SK-N-SH (cell line): ENCODE data around the gene FAM117B. TPM values are rescaled to one million over a fixed set of nuclear protein-coding genes. Genes with fewer than 3 reads are reported as not detected.

Source experiments
- CTCF ChIA-PET: fragments of 300-600, 350-600 bp; formaldehyde crosslinking; extraction: SDS; loops from one replicate; lab custom pipeline; 2021; lab: Yijun Ruan, JAX
- POLR2A ChIA-PET: fragments of 350-600 bp; sonication (Branson Sonifier 250); formaldehyde crosslinking; extraction: SDS; loops from one replicate; lab custom pipeline; 2020; ENCODE audit warnings: antibody characterized with exemption, inconsistent platforms; lab: Yijun Ruan, JAX
- DNase-seq: peaks from one replicate; pipeline ENCODE4 v3.0.0; 2012
- H2AFZ ChIP-seq: fragments of 200-600 bp; sonication (generic); 2 replicates; pipeline ENCODE4 v1.8.1; 2016; ENCODE audit warnings: antibody characterized with exemption, mild to moderate bottlenecking, low read depth
- H3F3A ChIP-seq: fragments of 200-600 bp; sonication (generic); replicated peaks from 2 replicates; pipeline ENCODE3; 2016; ENCODE audit warnings: antibody characterized with exemption, mild to moderate bottlenecking; ENCODE audit not compliant: insufficient read depth
- H3K27ac ChIP-seq, 2 experiments: fragments of 200-500 bp in 1 of 2; fragments of 200-600 bp in 1 of 2; sonication (Bioruptor generic) in 1 of 2; sonication (generic), shearing (Covaris generic) in 1 of 2; 2 replicates each; pipeline versions ENCODE4 v1.5.1 to v1.6.1; 2014 to 2016; ENCODE audit warnings: low read depth in 2 of 2, inconsistent platforms in 1 of 2, low read length in 1 of 2, mild to moderate bottlenecking in 1 of 2, mixed read lengths in 1 of 2
- H3K27me3 ChIP-seq: fragments of 200-600 bp; sonication (generic), shearing (Covaris generic); 2 replicates; pipeline ENCODE4 v1.6.1; 2016; ENCODE audit warnings: mixed run types; ENCODE audit not compliant: insufficient read depth
- H3K36me3 ChIP-seq, 2 experiments: fragments of 200-500 bp in 1 of 2; fragments of 200-600 bp in 1 of 2; sonication (Bioruptor generic) in 1 of 2; sonication (generic) in 1 of 2; replicated peaks in 1 of 2; 2 replicates each; pipeline versions ENCODE3 to v1.5.1; 2014 to 2016; ENCODE audit warnings: low read length in 1 of 2, mild to moderate bottlenecking in 1 of 2; ENCODE audit not compliant: insufficient read depth in 2 of 2, control insufficient read depth in 1 of 2
- H3K4me1 ChIP-seq, 2 experiments: fragments of 200-500 bp in 1 of 2; fragments of 200-600 bp in 1 of 2; sonication (Bioruptor generic) in 1 of 2; sonication (generic), shearing (Covaris generic) in 1 of 2; 2 replicates each; pipeline versions ENCODE4 v1.5.1 to v1.6.1; 2014 to 2016; ENCODE audit warnings: low read depth in 1 of 2, low read length in 1 of 2, mixed run types in 1 of 2; ENCODE audit not compliant: insufficient read depth in 2 of 2, control insufficient read depth in 1 of 2
- H3K4me2 ChIP-seq: fragments of 200-600 bp; sonication (generic), shearing (Covaris generic); 2 replicates; pipeline ENCODE4 v1.6.1; 2017; ENCODE audit warnings: mixed run types
- H3K4me3 ChIP-seq, 2 experiments: fragments of 200-500 bp in 1 of 2; fragments of 200-600 bp in 1 of 2; sonication (Bioruptor generic) in 1 of 2; sonication (generic), shearing (Covaris generic) in 1 of 2; 2 replicates each; pipeline versions ENCODE4 v1.5.1 to v1.8.1; 2014 to 2016; ENCODE audit warnings: low read depth in 2 of 2, inconsistent platforms in 1 of 2, low read length in 1 of 2, mild to moderate bottlenecking in 1 of 2, mixed read lengths in 1 of 2, moderate library complexity in 1 of 2
- H3K79me2 ChIP-seq: fragments of 200-600 bp; sonication (generic); 2 replicates; pipeline ENCODE4 v1.8.1; 2017; ENCODE audit warnings: mild to moderate bottlenecking; ENCODE audit not compliant: insufficient read depth
- H3K9ac ChIP-seq: fragments of 200-600 bp; sonication (generic); 2 replicates; pipeline ENCODE4 v1.6.1; 2017; ENCODE audit warnings: mixed run types
- H3K9me2 ChIP-seq: fragments of 200-600 bp; sonication (generic); 2 replicates; pipeline ENCODE4 v1.6.1; 2017; ENCODE audit warnings: mixed run types
- H3K9me3 ChIP-seq: fragments of 200-600 bp; sonication (generic); 2 replicates; pipeline ENCODE4 v1.6.1; 2017; ENCODE audit warnings: mixed run types, mild to moderate bottlenecking, moderate library complexity
- H4K20me1 ChIP-seq: fragments of 200-600 bp; sonication (generic); 2 replicates; pipeline ENCODE4 v1.6.1; 2017; ENCODE audit warnings: mild to moderate bottlenecking, mixed run types; ENCODE audit not compliant: insufficient read depth
- CHD2 ChIP-seq: fragments of 150-350 bp; IDR thresholded peaks from 2 replicates; pipeline ENCODE4 v1.6.1; 2018; ENCODE audit warnings: low read length; ENCODE audit not compliant: partially characterized antibody
- ELF1 ChIP-seq: IDR thresholded peaks from 2 replicates; pipeline ENCODE4 v1.4.0; 2012
- EP300 ChIP-seq, 2 experiments: IDR thresholded peaks; 2 replicates each; pipeline versions ENCODE4 v1.4.0 to v1.6.1; 2012; ENCODE audit warnings: borderline replicate concordance in 1 of 2, low read depth in 1 of 2, low read length in 1 of 2
- FOXJ3 ChIP-seq: sonication (generic); formaldehyde crosslinking; IDR thresholded peaks from 2 replicates; pipeline ENCODE4 v1.5.1; 2020; ENCODE audit warnings: mild to moderate bottlenecking, missing genetic modification reagents
- GABPA ChIP-seq: IDR thresholded peaks from 2 replicates; pipeline ENCODE4 v1.4.0; 2012; ENCODE audit warnings: low read depth, mild to moderate bottlenecking
- GATA2 ChIP-seq: sonication (generic); formaldehyde crosslinking; IDR thresholded peaks from 2 replicates; pipeline ENCODE4 v1.5.0; 2020; ENCODE audit warnings: mild to moderate bottlenecking, missing genetic modification reagents
- JUND ChIP-seq: IDR thresholded peaks from 2 replicates; pipeline ENCODE4 v1.4.0; 2012
- MEF2A ChIP-seq: IDR thresholded peaks from 2 replicates; pipeline ENCODE4 v1.4.0; 2012; ENCODE audit warnings: low read depth, borderline replicate concordance
- MXI1 ChIP-seq: IDR thresholded peaks from 2 replicates; pipeline ENCODE4 v1.6.1; 2012; ENCODE audit warnings: mild to moderate bottlenecking, low read depth, low read length, improper control_type of control experiment
- NFIC ChIP-seq: IDR thresholded peaks from 2 replicates; pipeline ENCODE4 v1.4.0; 2012; ENCODE audit warnings: borderline replicate concordance
- NRF1 ChIP-seq: IDR thresholded peaks from 2 replicates; pipeline ENCODE4 v1.6.1; 2012; ENCODE audit warnings: low read depth, mild to moderate bottlenecking, low read length
- POLR2AphosphoS5 ChIP-seq: IDR thresholded peaks from 2 replicates; pipeline ENCODE4 v1.6.1; 2012; ENCODE audit warnings: low read depth, low read length
- RAD21 ChIP-seq: IDR thresholded peaks from 2 replicates; pipeline ENCODE4 v1.6.1; 2012; ENCODE audit warnings: mild to moderate bottlenecking, low read length
- RXRA ChIP-seq: IDR thresholded peaks from 2 replicates; pipeline ENCODE4 v1.4.0; 2012; ENCODE audit warnings: low read depth, mild to moderate bottlenecking, borderline replicate concordance
- SMC3 ChIP-seq: IDR thresholded peaks from 2 replicates; pipeline ENCODE4 v1.6.1; 2012; ENCODE audit warnings: low read depth, low read length, improper control_type of control experiment
- TCF12 ChIP-seq: IDR thresholded peaks from 2 replicates; pipeline ENCODE4 v1.4.0; 2012
- TEAD4 ChIP-seq: IDR thresholded peaks from 2 replicates; pipeline ENCODE4 v1.4.0; 2012; ENCODE audit warnings: mild to moderate bottlenecking, borderline replicate concordance; ENCODE audit not compliant: insufficient read depth
- USF1 ChIP-seq: IDR thresholded peaks from 2 replicates; pipeline ENCODE4 v1.4.0; 2012; ENCODE audit warnings: low read depth, borderline replicate concordance
- YY1 ChIP-seq: IDR thresholded peaks from 2 replicates; pipeline ENCODE4 v1.4.0; 2012; ENCODE audit warnings: low read depth, mild to moderate bottlenecking
- WGBS: methylation state at CpG from one replicate; pipeline ENCODE4 v1.1.6; 2017; ENCODE audit warnings: low lambda C conversion rate; 5-methylcytosine and 5-hydroxymethylcytosine counted together
- polyA plus RNA-seq, 3 experiments: library from polyadenylated mRNA; depleted of rRNA; stranded (reverse); fragments of >200 nt; gene quantifications; 2 replicates each; pipeline ENCODE4 v1.2.3, GENCODE V29; 2012
- TF ChIP-seq, protein P1 (sequence below): IDR thresholded peaks from 2 replicates; pipeline ENCODE4 v1.4.0; 2012; ENCODE audit warnings: low read depth, borderline replicate concordance

The FAM117B gene
- polyA plus RNA-seq, 1 of the 3 experiments (the other 2 are of a cell fraction) = 0.90 TPM

- Histone ChIP-seq H3F3A (no peaks in the 10 kb centered on the region), H3K4me1 (no peaks in the 10 kb centered on the region), H3K9me3 (no peaks in the 10 kb centered on the region), H3K4me3 (no peak overlapping the region), H3K9me2 (no peaks in the 10 kb centered on the region), H2AFZ (no peak overlapping the region)
- CTCF ChIA-PET = interaction anchor here (1.0 kb wide), 1 partner anchor 12 kb away, joined by 3 read pairs; no protein-coding TSS in a partner anchor
- 95% methylated on average over 6 of the region's 6 CpGs for WGBS
- TF ChIP-seq YY1 = no peak
- TF ChIP-seq ELF1 = no peak
- TF ChIP-seq FOXJ3 (CRISPR knock-in tag) = no peak
- TF ChIP-seq POLR2AphosphoS5 = no peak
- no peak for TF ChIP-seq NFIC
- TF ChIP-seq NRF1 = no peak
- no peak for TF ChIP-seq EP300 (IDR thresholded peaks at IDR 0.05; ENCODE audit: borderline replicate concordance in 1 of 2, low read depth in 1 of 2, low read length in 1 of 2)
- no peak for TF ChIP-seq USF1
- TF ChIP-seq, all 33 proteins: peak for 0
- POLR2A ChIA-PET = no interaction called here
- no peaks in the 10 kb centered on the region for H3K79me2 ChIP-seq
- no peak for DNase-seq
- no peak overlapping the region for H3K4me2 ChIP-seq
- H4K20me1 ChIP-seq = no peaks in the 10 kb centered on the region
- H3K27ac ChIP-seq = no peak overlapping the region
- H3K36me3 ChIP-seq = peaks cover 3 to 23% of the 10 kb centered on the region in 2 experiments
- H3K27me3 ChIP-seq = no peaks in the 10 kb centered on the region
- no peak overlapping the region for H3K9ac ChIP-seq
Measured at GRCh38 chr2:202773301-202773973, 138.7 kb downstream of the FAM117B start.

GRCh38 chr2:202774104-202774503 is 139.3 kb downstream of the FAM117B start:
- no peaks in the 10 kb centered on the region for H3F3A ChIP-seq
- CTCF ChIA-PET = interaction anchor here (1.0 kb wide), 1 partner anchor 13 kb away, joined by 3 read pairs; no protein-coding TSS in a partner anchor
- no peak overlapping the region for H3K4me2 ChIP-seq
- H3K79me2 ChIP-seq = no peaks in the 10 kb centered on the region
- no peak overlapping the region for H3K9ac ChIP-seq
- no peaks in the 10 kb centered on the region for H3K9me2 ChIP-seq
- no peak overlapping the region for H3K4me3 ChIP-seq
- H2AFZ ChIP-seq = no peak overlapping the region
- no peaks in the 10 kb centered on the region for H3K9me3 ChIP-seq
- POLR2A ChIA-PET = no interaction called here
- H4K20me1 ChIP-seq = no peaks in the 10 kb centered on the region
- DNase-seq = no peak
- H3K36me3 ChIP-seq = peaks cover 3 to 26% of the 10 kb centered on the region in 2 experiments
- WGBS = 98% methylated on average over 37 of the region's 37 CpGs
- H3K4me1 ChIP-seq = no peaks in the 10 kb centered on the region
- H3K27me3 ChIP-seq = no peaks in the 10 kb centered on the region
- no peak overlapping the region for H3K27ac ChIP-seq
- TF ChIP-seq TEAD4 (no peak), NFIC (no peak), CHD2 (no peak), RAD21 (no peak), POLR2AphosphoS5 (no peak), YY1 (no peak), GATA2 (CRISPR knock-in tag) (no peak), MEF2A (no peak), TCF12 (no peak), SMC3 (no peak), RXRA (no peak), MXI1 (no peak), JUND (no peak), GABPA (no peak)
- TF ChIP-seq, protein P1, sequence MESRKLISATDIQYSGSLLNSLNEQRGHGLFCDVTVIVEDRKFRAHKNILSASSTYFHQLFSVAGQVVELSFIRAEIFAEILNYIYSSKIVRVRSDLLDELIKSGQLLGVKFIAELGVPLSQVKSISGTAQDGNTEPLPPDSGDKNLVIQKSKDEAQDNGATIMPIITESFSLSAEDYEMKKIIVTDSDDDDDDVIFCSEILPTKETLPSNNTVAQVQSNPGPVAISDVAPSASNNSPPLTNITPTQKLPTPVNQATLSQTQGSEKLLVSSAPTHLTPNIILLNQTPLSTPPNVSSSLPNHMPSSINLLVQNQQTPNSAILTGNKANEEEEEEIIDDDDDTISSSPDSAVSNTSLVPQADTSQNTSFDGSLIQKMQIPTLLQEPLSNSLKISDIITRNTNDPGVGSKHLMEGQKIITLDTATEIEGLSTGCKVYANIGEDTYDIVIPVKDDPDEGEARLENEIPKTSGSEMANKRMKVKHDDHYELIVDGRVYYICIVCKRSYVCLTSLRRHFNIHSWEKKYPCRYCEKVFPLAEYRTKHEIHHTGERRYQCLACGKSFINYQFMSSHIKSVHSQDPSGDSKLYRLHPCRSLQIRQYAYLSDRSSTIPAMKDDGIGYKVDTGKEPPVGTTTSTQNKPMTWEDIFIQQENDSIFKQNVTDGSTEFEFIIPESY = no peak
